SK-N-SH (cell line): Measurements from ENCODE around the gene KCNMB1. TPM values are rescaled to one million over a fixed set of nuclear protein-coding genes. Genes with fewer than 3 reads are reported as not detected.

ENCODE experiments used
- CTCF ChIA-PET: fragments of 300-600, 350-600 bp; formaldehyde crosslinking; extraction: SDS; loops from one replicate; lab custom pipeline; 2021; lab: Yijun Ruan, JAX
- POLR2A ChIA-PET: fragments of 350-600 bp; sonication (Branson Sonifier 250); formaldehyde crosslinking; extraction: SDS; loops from one replicate; lab custom pipeline; 2020; ENCODE audit warnings: antibody characterized with exemption, inconsistent platforms; lab: Yijun Ruan, JAX
- DNase-seq: peaks from one replicate; pipeline ENCODE4 v3.0.0; 2012
- H2AFZ ChIP-seq: fragments of 200-600 bp; sonication (generic); 2 replicates; pipeline ENCODE4 v1.8.1; 2016; ENCODE audit warnings: antibody characterized with exemption, mild to moderate bottlenecking, low read depth
- H3F3A ChIP-seq: fragments of 200-600 bp; sonication (generic); replicated peaks from 2 replicates; pipeline ENCODE3; 2016; ENCODE audit warnings: antibody characterized with exemption, mild to moderate bottlenecking; ENCODE audit not compliant: insufficient read depth
- H3K27ac ChIP-seq, 2 experiments: fragments of 200-500 bp in 1 of 2; fragments of 200-600 bp in 1 of 2; sonication (Bioruptor generic) in 1 of 2; sonication (generic), shearing (Covaris generic) in 1 of 2; 2 replicates each; pipeline versions ENCODE4 v1.5.1 to v1.6.1; 2014 to 2016; ENCODE audit warnings: low read depth in 2 of 2, inconsistent platforms in 1 of 2, low read length in 1 of 2, mild to moderate bottlenecking in 1 of 2, mixed read lengths in 1 of 2
- H3K27me3 ChIP-seq: fragments of 200-600 bp; sonication (generic), shearing (Covaris generic); 2 replicates; pipeline ENCODE4 v1.6.1; 2016; ENCODE audit warnings: mixed run types; ENCODE audit not compliant: insufficient read depth
- H3K36me3 ChIP-seq, 2 experiments: fragments of 200-500 bp in 1 of 2; fragments of 200-600 bp in 1 of 2; sonication (Bioruptor generic) in 1 of 2; sonication (generic) in 1 of 2; replicated peaks in 1 of 2; 2 replicates each; pipeline versions ENCODE3 to v1.5.1; 2014 to 2016; ENCODE audit warnings: low read length in 1 of 2, mild to moderate bottlenecking in 1 of 2; ENCODE audit not compliant: insufficient read depth in 2 of 2, control insufficient read depth in 1 of 2
- H3K4me1 ChIP-seq, 2 experiments: fragments of 200-500 bp in 1 of 2; fragments of 200-600 bp in 1 of 2; sonication (Bioruptor generic) in 1 of 2; sonication (generic), shearing (Covaris generic) in 1 of 2; 2 replicates each; pipeline versions ENCODE4 v1.5.1 to v1.6.1; 2014 to 2016; ENCODE audit warnings: low read depth in 1 of 2, low read length in 1 of 2, mixed run types in 1 of 2; ENCODE audit not compliant: insufficient read depth in 2 of 2, control insufficient read depth in 1 of 2
- H3K4me2 ChIP-seq: fragments of 200-600 bp; sonication (generic), shearing (Covaris generic); 2 replicates; pipeline ENCODE4 v1.6.1; 2017; ENCODE audit warnings: mixed run types
- H3K4me3 ChIP-seq, 2 experiments: fragments of 200-500 bp in 1 of 2; fragments of 200-600 bp in 1 of 2; sonication (Bioruptor generic) in 1 of 2; sonication (generic), shearing (Covaris generic) in 1 of 2; 2 replicates each; pipeline versions ENCODE4 v1.5.1 to v1.8.1; 2014 to 2016; ENCODE audit warnings: low read depth in 2 of 2, inconsistent platforms in 1 of 2, low read length in 1 of 2, mild to moderate bottlenecking in 1 of 2, mixed read lengths in 1 of 2, moderate library complexity in 1 of 2
- H3K79me2 ChIP-seq: fragments of 200-600 bp; sonication (generic); 2 replicates; pipeline ENCODE4 v1.8.1; 2017; ENCODE audit warnings: mild to moderate bottlenecking; ENCODE audit not compliant: insufficient read depth
- H3K9ac ChIP-seq: fragments of 200-600 bp; sonication (generic); 2 replicates; pipeline ENCODE4 v1.6.1; 2017; ENCODE audit warnings: mixed run types
- H3K9me2 ChIP-seq: fragments of 200-600 bp; sonication (generic); 2 replicates; pipeline ENCODE4 v1.6.1; 2017; ENCODE audit warnings: mixed run types
- H3K9me3 ChIP-seq: fragments of 200-600 bp; sonication (generic); 2 replicates; pipeline ENCODE4 v1.6.1; 2017; ENCODE audit warnings: mixed run types, mild to moderate bottlenecking, moderate library complexity
- H4K20me1 ChIP-seq: fragments of 200-600 bp; sonication (generic); 2 replicates; pipeline ENCODE4 v1.6.1; 2017; ENCODE audit warnings: mild to moderate bottlenecking, mixed run types; ENCODE audit not compliant: insufficient read depth
- CHD2 ChIP-seq: fragments of 150-350 bp; IDR thresholded peaks from 2 replicates; pipeline ENCODE4 v1.6.1; 2018; ENCODE audit warnings: low read length; ENCODE audit not compliant: partially characterized antibody
- EP300 ChIP-seq, 2 experiments: IDR thresholded peaks; 2 replicates each; pipeline versions ENCODE4 v1.4.0 to v1.6.1; 2012; ENCODE audit warnings: borderline replicate concordance in 1 of 2, low read depth in 1 of 2, low read length in 1 of 2
- EZH2phosphoT487 ChIP-seq: fragments of 200-600 bp; sonication (generic); IDR thresholded peaks from 2 replicates; pipeline ENCODE4 v1.6.1; 2017; ENCODE audit warnings: low read depth, mixed run types, mild to moderate bottlenecking, antibody characterized with exemption, moderate library complexity, borderline replicate concordance
- FOXJ3 ChIP-seq: sonication (generic); formaldehyde crosslinking; IDR thresholded peaks from 2 replicates; pipeline ENCODE4 v1.5.1; 2020; ENCODE audit warnings: mild to moderate bottlenecking, missing genetic modification reagents
- GABPA ChIP-seq: IDR thresholded peaks from 2 replicates; pipeline ENCODE4 v1.4.0; 2012; ENCODE audit warnings: low read depth, mild to moderate bottlenecking
- MEF2A ChIP-seq: IDR thresholded peaks from 2 replicates; pipeline ENCODE4 v1.4.0; 2012; ENCODE audit warnings: low read depth, borderline replicate concordance
- NRF1 ChIP-seq: IDR thresholded peaks from 2 replicates; pipeline ENCODE4 v1.6.1; 2012; ENCODE audit warnings: low read depth, mild to moderate bottlenecking, low read length
- RAD21 ChIP-seq: IDR thresholded peaks from 2 replicates; pipeline ENCODE4 v1.6.1; 2012; ENCODE audit warnings: mild to moderate bottlenecking, low read length
- RFX5 ChIP-seq: IDR thresholded peaks from 2 replicates; pipeline ENCODE4 v1.6.1; 2012; ENCODE audit warnings: mild to moderate bottlenecking, improper control_type of control experiment, low read length
- RXRA ChIP-seq: IDR thresholded peaks from 2 replicates; pipeline ENCODE4 v1.4.0; 2012; ENCODE audit warnings: low read depth, mild to moderate bottlenecking, borderline replicate concordance
- TAF1 ChIP-seq: IDR thresholded peaks from 2 replicates; pipeline ENCODE4 v1.6.1; 2012; ENCODE audit warnings: low read depth, mild to moderate bottlenecking, low read length, moderate library complexity, borderline replicate concordance
- TCF12 ChIP-seq: IDR thresholded peaks from 2 replicates; pipeline ENCODE4 v1.4.0; 2012
- TEAD4 ChIP-seq: IDR thresholded peaks from 2 replicates; pipeline ENCODE4 v1.4.0; 2012; ENCODE audit warnings: mild to moderate bottlenecking, borderline replicate concordance; ENCODE audit not compliant: insufficient read depth
- WGBS: methylation state at CpG from one replicate; pipeline ENCODE4 v1.1.6; 2017; ENCODE audit warnings: low lambda C conversion rate; 5-methylcytosine and 5-hydroxymethylcytosine counted together
- polyA plus RNA-seq, 3 experiments: library from polyadenylated mRNA; depleted of rRNA; stranded (reverse); fragments of >200 nt; gene quantifications; 2 replicates each; pipeline ENCODE4 v1.2.3, GENCODE V29; 2012
- TF ChIP-seq, protein P1 (sequence below): IDR thresholded peaks from 2 replicates; pipeline ENCODE4; 2012
- TF ChIP-seq, protein P2 (sequence below): IDR thresholded peaks from 2 replicates; pipeline ENCODE4 v1.4.0; 2012; ENCODE audit warnings: low read depth, borderline replicate concordance

KCNMB1 gene
- polyA plus RNA-seq, 1 of the 3 experiments (the other 2 are of a cell fraction), result not detected

DNA sequence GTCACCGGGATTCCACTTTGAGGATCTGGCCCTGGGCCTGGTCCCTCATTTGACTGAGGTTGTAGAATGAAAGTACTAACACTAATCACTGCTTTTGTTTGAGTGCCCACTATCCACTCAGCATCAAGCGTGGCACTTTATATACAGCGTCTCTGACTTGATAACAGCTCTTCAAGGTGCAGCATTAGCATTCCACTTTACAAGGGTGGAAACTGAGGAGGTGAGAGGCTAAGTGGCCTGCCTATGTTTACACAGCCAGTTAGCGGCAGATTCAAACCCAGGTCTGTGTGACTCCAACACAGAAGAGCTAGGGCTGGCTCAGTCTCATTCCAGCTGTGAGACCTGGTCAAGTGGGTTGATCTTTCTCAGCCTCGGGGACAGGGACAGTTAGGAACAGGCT, 5.9 kb downstream of the KCNMB1 start:
- H3K4me3 ChIP-seq, result no peak overlapping the region
- no peaks in the 10 kb centered on the region for H4K20me1 ChIP-seq
- no peak overlapping the region for H3K27ac ChIP-seq
- no peaks in the 10 kb centered on the region for H3F3A ChIP-seq
- no peaks in the 10 kb centered on the region for H3K79me2 ChIP-seq
- no peak for TF ChIP-seq RXRA
- TF ChIP-seq NRF1, result no peak
- no peak for TF ChIP-seq MEF2A
- TF ChIP-seq TAF1, result no peak
- TF ChIP-seq CHD2, result no peak
- no peak for TF ChIP-seq RAD21
- TF ChIP-seq GABPA, result no peak
- no peak for TF ChIP-seq EP300 (IDR thresholded peaks at IDR 0.05; ENCODE audit: borderline replicate concordance in 1 of 2, low read depth in 1 of 2, low read length in 1 of 2)
- no peak for TF ChIP-seq EZH2phosphoT487
- no peak for TF ChIP-seq TCF12
- TF ChIP-seq, protein P1, sequence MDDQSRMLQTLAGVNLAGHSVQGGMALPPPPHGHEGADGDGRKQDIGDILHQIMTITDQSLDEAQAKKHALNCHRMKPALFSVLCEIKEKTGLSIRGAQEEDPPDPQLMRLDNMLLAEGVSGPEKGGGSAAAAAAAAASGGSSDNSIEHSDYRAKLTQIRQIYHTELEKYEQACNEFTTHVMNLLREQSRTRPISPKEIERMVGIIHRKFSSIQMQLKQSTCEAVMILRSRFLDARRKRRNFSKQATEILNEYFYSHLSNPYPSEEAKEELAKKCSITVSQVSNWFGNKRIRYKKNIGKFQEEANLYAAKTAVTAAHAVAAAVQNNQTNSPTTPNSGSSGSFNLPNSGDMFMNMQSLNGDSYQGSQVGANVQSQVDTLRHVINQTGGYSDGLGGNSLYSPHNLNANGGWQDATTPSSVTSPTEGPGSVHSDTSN, result no peak
- no peak for TF ChIP-seq TEAD4
- TF ChIP-seq, protein P2, sequence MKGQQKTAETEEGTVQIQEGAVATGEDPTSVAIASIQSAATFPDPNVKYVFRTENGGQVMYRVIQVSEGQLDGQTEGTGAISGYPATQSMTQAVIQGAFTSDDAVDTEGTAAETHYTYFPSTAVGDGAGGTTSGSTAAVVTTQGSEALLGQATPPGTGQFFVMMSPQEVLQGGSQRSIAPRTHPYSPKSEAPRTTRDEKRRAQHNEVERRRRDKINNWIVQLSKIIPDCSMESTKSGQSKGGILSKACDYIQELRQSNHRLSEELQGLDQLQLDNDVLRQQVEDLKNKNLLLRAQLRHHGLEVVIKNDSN, result no peak
- TF ChIP-seq FOXJ3, result no peak
- no peaks in the 10 kb centered on the region for H3K36me3 ChIP-seq
- H2AFZ ChIP-seq, result no peak overlapping the region
- ChIA-PET POLR2A (no interaction called here), CTCF (no interaction called here)
- no peak for DNase-seq
- no peak overlapping the region for H3K4me2 ChIP-seq
- 52% methylated on average over 5 of the region's 5 CpGs for WGBS
- H3K9me2 ChIP-seq, result no peaks in the 10 kb centered on the region
- H3K9ac ChIP-seq, result no peak overlapping the region
- H3K4me1 ChIP-seq, result peaks cover 0 to 8% of the 10 kb centered on the region in 2 experiments; a peak in 1 of 4 replicates
- H3K9me3 ChIP-seq, result no peaks in the 10 kb centered on the region
- peaks cover 12% of the 10 kb centered on the region; the same call in 1 of the 2 replicates for H3K27me3 ChIP-seq

DNA sequence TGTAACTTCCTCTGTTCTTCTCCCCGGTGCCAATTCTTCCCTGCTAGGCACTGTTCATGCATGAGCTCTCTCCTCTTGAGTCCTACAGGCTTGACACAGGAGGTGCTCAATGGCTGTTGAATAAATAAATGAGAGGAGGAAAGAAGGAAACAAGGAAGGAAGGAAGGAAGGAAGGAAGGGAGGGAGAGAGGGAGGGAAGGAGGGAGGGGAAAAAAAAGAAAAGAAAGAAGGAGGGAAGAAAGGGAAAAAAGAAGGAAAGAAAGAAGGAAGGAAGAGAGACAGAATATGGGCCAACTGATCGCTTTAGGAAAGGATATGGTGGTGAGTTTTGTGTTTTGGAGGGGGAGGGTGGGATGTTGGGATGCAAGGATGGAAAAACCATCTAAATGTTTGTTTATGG, 6.4 kb downstream of the KCNMB1 start:
- H3K27me3 ChIP-seq, result peaks cover 12% of the 10 kb centered on the region; the same call in 1 of the 2 replicates
- WGBS, result 30% methylated on average over 2 of the region's 2 CpGs
- no peak overlapping the region for H2AFZ ChIP-seq
- H3K4me2 ChIP-seq, result no peak overlapping the region
- ChIA-PET CTCF (no interaction called here), POLR2A (no interaction called here)
- H4K20me1 ChIP-seq, result no peaks in the 10 kb centered on the region
- DNase-seq, result no peak
- no peaks in the 10 kb centered on the region for H3K79me2 ChIP-seq
- no peaks in the 10 kb centered on the region for H3K9me3 ChIP-seq
- H3K9me2 ChIP-seq, result no peaks in the 10 kb centered on the region
- H3K27ac ChIP-seq, result no peak overlapping the region
- no peak overlapping the region for H3K4me3 ChIP-seq
- H3K9ac ChIP-seq, result no peak overlapping the region
- peaks cover 0 to 8% of the 10 kb centered on the region in 2 experiments; a peak in 1 of 4 replicates for H3K4me1 ChIP-seq
- no peaks in the 10 kb centered on the region for H3K36me3 ChIP-seq
- TF ChIP-seq RFX5, result no peak
- H3F3A ChIP-seq, result no peaks in the 10 kb centered on the region
